Measurements from ENCODE around the gene B4GALT1. TPM values are rescaled to one million over a fixed set of nuclear protein-coding genes. Genes with fewer than 3 reads are reported as not detected.

The B4GALT1 gene
- total and polyA plus RNA-seq, 2 of the 8 experiments (the other 6 are each of a cell fraction or from before 2014, with no cell fraction given), result 12.8 to 18.2 TPM

DNA sequence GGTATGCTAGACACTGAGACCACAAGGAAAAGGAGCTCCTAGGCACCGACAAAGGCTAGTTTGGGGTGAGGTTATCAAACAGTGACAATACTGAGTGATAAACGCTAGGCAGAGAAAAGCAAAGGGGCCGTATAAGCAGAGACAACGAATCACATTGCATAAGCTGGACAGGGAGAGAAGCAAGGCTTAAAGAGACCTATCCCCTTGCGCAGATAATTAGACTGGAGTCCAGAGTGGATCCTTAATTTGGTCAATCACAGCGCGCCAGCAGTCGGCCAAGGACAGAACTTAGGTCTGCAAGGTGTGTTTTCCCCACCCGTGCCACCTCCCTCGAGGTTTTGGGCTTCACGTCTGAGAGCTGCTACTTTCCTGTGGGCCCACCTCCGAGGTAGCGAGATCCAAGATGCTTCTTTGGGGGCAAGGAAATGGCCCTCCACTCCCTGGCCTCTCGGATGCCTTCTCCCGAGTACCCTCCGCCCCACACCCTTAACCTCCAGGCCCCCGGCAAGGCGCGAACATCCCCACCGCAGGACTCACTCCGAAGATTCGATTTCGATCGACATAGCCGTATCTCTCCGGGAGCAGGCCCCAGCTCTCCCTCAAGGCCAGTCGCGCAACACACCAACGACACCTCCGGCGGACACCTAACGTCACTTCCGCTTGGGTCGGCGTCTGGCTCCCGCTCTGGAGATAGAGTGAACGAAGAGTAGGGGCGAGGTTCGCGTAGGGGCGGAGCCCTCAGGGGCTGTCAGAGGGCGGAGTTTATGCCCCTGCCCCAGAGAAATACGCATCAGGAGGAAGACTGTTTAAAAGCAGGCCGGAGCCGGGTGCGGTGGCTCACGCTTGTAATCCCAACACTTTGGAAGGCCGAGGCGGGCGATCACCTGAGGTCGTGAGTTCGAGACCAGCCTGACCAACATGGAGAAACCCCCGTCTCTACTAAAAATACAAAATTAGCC is 90.8 kb downstream of the B4GALT1 start, which contains the start of gene SMU1 (continued):
- TF ChIP-seq TEAD4 (IDR thresholded peaks at IDR 0.05; ENCODE audit: low read depth, low read length) (no peak), SIRT6 (IDR thresholded peaks at IDR 0.05; ENCODE audit: low read length) (no peak), EZH2 (IDR thresholded peaks at IDR 0.05; ENCODE audit: low read depth, low read length, severe bottlenecking) (no peak), TCF12 (IDR thresholded peaks at IDR 0.05; ENCODE audit: low read depth, low read length) (no peak), NRF1 (IDR thresholded peaks at IDR 0.05; ENCODE audit: low read depth, low read length) (no peak), EGR1 (IDR thresholded peaks at IDR 0.05; ENCODE audit: borderline replicate concordance, low read depth, low read length) (no peak), SP4 (IDR thresholded peaks at IDR 0.05; ENCODE audit: low read length) (no peak), CREB1 (IDR thresholded peaks at IDR 0.05) (peak; percentile 99), SUZ12 (IDR thresholded peaks at IDR 0.05; ENCODE audit: low read length) (no peak), CHD2 (IDR thresholded peaks at IDR 0.05; ENCODE audit: low read length) (no peak), SP1 (IDR thresholded peaks at IDR 0.05; ENCODE audit: low read depth, low read length) (no peak), CBX8 (IDR thresholded peaks at IDR 0.05; ENCODE audit: borderline replicate concordance, low read depth, low read length) (no peak), JUND (IDR thresholded peaks at IDR 0.05; ENCODE audit: low read length) (no peak), KDM4A (IDR thresholded peaks at IDR 0.05; ENCODE audit: low read depth, low read length, severe bottlenecking) (peak; percentile 84), MAX (IDR thresholded peaks at IDR 0.05) (no peak), RBBP5 (IDR thresholded peaks at IDR 0.05; ENCODE audit: borderline replicate concordance, low read depth, low read length) (peak; percentile 80), TAF1 (IDR thresholded peaks at IDR 0.05; ENCODE audit: low read depth, low read length) (peak; percentile 86; the same call in 1 of the 2 replicates), MAFK (IDR thresholded peaks at IDR 0.05; ENCODE audit: low read depth, low read length) (no peak)
